ENCODE results near the gene DDHD1.
A peak's percentile ranks its signal among the peaks of the same experiment; 100 is the strongest.
"Not testable (repeated sequence)": the region's sequence is repeated elsewhere in the genome, so short reads cannot be mapped to it uniquely, and the experiment has no call there.

DDHD1 gene

DNA sequence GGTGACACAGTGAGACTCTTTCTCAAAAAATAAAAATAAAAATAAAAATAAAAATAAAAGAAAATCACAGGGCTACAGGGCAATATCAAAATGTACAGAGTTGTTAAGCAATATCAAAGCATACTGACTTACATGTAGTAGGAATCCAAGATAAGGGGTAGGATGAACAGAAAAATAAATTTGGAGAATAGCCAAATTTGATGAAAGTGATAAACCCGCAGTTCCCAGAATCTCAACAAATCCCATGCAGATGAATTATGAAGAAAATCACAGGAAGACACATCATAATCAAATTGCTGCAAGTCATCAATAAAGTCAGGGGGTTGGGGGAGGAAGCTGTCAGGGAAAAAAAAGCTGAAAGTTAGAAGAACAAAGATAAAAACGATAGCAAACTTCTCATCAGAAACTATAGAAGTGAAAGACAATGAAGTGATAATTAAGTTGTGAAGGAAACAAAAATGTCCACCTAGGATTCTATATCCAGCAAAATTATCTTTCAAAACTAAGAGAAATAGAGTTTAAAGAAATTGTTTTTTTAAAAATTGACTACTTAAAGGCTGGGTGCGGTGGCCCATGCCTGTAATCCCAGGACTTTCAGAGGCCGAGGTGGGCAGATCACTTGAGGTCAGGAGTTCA lies 15.4 kb downstream of the DDHD1 start:
- Mint-ChIP-seq H3K9me3 (peaks cover 23% of the 10 kb centered on the region), H3K27me3 (no peaks in the 10 kb centered on the region), H3K4me1 (peaks cover 3% of the 10 kb centered on the region), H3K27ac (no peak overlapping the region), H3K4me3 (no peak overlapping the region), H3K36me3 (peaks cover 60% of the 10 kb centered on the region)
- ATAC-seq, result no peak

DNA sequence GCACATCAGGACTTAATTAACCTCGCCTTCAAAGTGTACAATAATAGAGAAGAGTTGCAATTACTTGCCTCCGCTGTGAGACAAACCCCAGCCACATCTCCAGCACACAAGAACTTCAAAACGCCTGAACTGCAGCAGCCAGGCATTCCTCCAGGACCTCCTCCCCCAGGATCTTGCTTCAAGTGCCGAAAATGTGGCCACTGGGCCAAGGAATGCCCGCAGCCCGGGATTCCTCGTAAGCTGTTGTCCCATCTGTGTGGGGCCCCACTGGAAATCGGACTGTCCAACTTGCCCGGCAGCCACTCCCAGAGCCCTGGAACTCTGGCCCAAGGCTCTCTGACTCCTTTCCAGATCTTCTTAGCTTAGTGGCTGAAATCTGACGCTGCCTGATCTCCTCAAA lies 22.6 kb downstream of the DDHD1 start:
- not testable (repeated sequence) for H3K9me3 Mint-ChIP-seq, H3K27ac Mint-ChIP-seq, H3K27me3 Mint-ChIP-seq, ATAC-seq, H3K4me3 Mint-ChIP-seq, H3K36me3 Mint-ChIP-seq
- peaks cover 20% of the 10 kb centered on the region for H3K4me1 Mint-ChIP-seq

DNA sequence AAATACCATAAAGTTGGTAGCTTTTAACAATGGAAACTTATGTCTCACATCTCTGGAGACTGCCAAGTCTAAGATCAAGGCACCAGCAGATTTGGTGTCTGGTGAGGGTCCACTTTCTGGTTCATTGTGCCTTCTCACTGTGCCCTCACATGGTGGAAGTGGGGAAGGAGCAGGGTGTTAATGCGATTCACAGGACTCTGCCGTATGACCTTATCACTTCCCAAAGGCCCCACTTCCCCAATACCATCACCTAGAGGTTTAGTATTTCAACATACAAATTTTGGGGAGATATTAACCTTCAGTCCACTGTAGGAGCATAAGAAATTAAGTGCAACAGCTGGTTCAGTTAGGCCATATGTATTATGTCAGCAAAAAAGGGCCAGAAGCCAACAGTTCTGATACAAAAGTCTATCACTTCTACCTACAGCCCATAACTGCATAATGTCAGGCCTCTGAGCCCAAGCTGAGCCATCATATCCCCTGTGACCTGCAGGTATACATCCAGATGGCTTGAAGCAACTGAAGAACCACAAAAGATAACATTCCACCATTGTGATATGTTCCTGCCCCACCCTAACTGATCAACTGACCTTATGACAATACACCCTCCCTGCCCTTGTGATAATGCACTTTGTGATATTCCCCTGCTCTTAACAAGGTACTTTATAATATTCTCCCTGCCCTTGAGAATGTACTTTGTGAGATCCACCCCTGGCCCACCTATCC lies 24.7 kb downstream of the DDHD1 start:
- no peak for ATAC-seq
- Mint-ChIP-seq H3K4me1 (peaks cover 21% of the 10 kb centered on the region), H3K36me3 (peaks cover 8% of the 10 kb centered on the region), H3K27me3 (no peaks in the 10 kb centered on the region), H3K4me3 (no peak overlapping the region), H3K27ac (no peak overlapping the region), H3K9me3 (peaks cover 3% of the 10 kb centered on the region)

GRCh38 chr14:53127832-53128231 lies 25.3 kb downstream of the DDHD1 start:
- Mint-ChIP-seq H3K4me3 (no peak overlapping the region), H3K27me3 (no peaks in the 10 kb centered on the region), H3K36me3 (peaks cover 10% of the 10 kb centered on the region), H3K4me1 (peaks cover 24% of the 10 kb centered on the region), H3K27ac (no peak overlapping the region), H3K9me3 (peaks cover 3% of the 10 kb centered on the region)
- peak; percentile 56 for ATAC-seq

GRCh38 chr14:53127151-53127550 lies 26.0 kb downstream of the DDHD1 start:
- peaks cover 15% of the 10 kb centered on the region for H3K36me3 Mint-ChIP-seq
- no peak for ATAC-seq
- no peak overlapping the region for H3K27ac Mint-ChIP-seq
- H3K4me1 Mint-ChIP-seq, result peaks cover 30% of the 10 kb centered on the region
- H3K4me3 Mint-ChIP-seq, result peak overlapping the region; percentile 64
- peaks cover 3% of the 10 kb centered on the region for H3K9me3 Mint-ChIP-seq
- H3K27me3 Mint-ChIP-seq, result no peaks in the 10 kb centered on the region

GRCh38 chr14:53126731-53127130 lies 26.4 kb downstream of the DDHD1 start:
- Mint-ChIP-seq H3K4me3 (peak overlapping the region; percentile 64), H3K9me3 (peaks cover 3% of the 10 kb centered on the region), H3K27ac (no peak overlapping the region), H3K4me1 (peaks cover 32% of the 10 kb centered on the region), H3K36me3 (peaks cover 19% of the 10 kb centered on the region), H3K27me3 (no peaks in the 10 kb centered on the region)
- no peak for ATAC-seq

DNA sequence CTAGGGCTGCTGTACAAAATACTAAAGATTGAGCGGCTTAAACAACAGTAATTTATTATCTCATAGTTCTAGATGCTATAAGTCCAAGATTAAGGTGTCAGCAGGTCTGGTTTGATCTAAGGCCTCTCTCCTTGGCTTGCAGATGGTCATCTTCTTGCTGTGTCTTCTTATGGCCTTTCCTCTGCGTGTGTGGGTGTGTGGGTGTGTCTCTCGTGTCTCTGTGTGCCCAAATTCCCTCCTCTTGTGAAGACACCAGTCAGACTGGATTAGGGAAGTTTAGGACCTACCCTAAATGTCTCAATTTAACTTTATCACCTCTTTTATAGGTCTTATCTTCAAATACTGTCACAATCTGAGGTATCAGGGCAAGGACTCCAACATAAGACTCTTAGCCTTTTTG lies 28.3 kb downstream of the DDHD1 start:
- peaks cover 6% of the 10 kb centered on the region for H3K9me3 Mint-ChIP-seq
- no peak for ATAC-seq
- no peaks in the 10 kb centered on the region for H3K27me3 Mint-ChIP-seq
- H3K4me1 Mint-ChIP-seq, result peaks cover 41% of the 10 kb centered on the region
- H3K4me3 Mint-ChIP-seq, result no peak overlapping the region
- no peak overlapping the region for H3K27ac Mint-ChIP-seq
- H3K36me3 Mint-ChIP-seq, result peaks cover 36% of the 10 kb centered on the region

GRCh38 chr14:53121419-53121818 lies 31.7 kb downstream of the DDHD1 start:
- peaks cover 55% of the 10 kb centered on the region for H3K4me1 Mint-ChIP-seq
- H3K36me3 Mint-ChIP-seq, result peaks cover 57% of the 10 kb centered on the region
- H3K4me3 Mint-ChIP-seq, H3K9me3 Mint-ChIP-seq, H3K27me3 Mint-ChIP-seq, H3K27ac Mint-ChIP-seq, ATAC-seq: not testable (repeated sequence)

- peaks cover 66% of the 10 kb centered on the region for H3K36me3 Mint-ChIP-seq
- H3K4me1 Mint-ChIP-seq, result peaks cover 69% of the 10 kb centered on the region
- H3K27ac Mint-ChIP-seq, ATAC-seq, H3K27me3 Mint-ChIP-seq, H3K4me3 Mint-ChIP-seq: not testable (repeated sequence)
- H3K9me3 Mint-ChIP-seq, result peaks cover 16% of the 10 kb centered on the region
Observed at GRCh38 chr14:53117479-53117878, 35.6 kb downstream of the DDHD1 start.

GRCh38 chr14:53113989-53114388 lies 39.1 kb downstream of the DDHD1 start:
- Mint-ChIP-seq H3K4me3 (no peak overlapping the region), H3K27ac (no peak overlapping the region)

GRCh38 chr14:53110096-53110495 lies 43.0 kb downstream of the DDHD1 start:
- H3K4me1 Mint-ChIP-seq, result peaks cover 9% of the 10 kb centered on the region
- no peak overlapping the region for H3K27ac Mint-ChIP-seq
- H3K27me3 Mint-ChIP-seq, result no peaks in the 10 kb centered on the region
- peaks cover 5% of the 10 kb centered on the region for H3K36me3 Mint-ChIP-seq
- no peaks in the 10 kb centered on the region for H3K9me3 Mint-ChIP-seq
- ATAC-seq, result no peak
- H3K4me3 Mint-ChIP-seq, result no peak overlapping the region

More at GRCh38 chr14:53113989-53114388, 39.1 kb downstream of the DDHD1 start:
- Mint-ChIP-seq H3K4me1 (peaks cover 47% of the 10 kb centered on the region), H3K27me3 (no peaks in the 10 kb centered on the region), H3K36me3 (peaks cover 35% of the 10 kb centered on the region), H3K9me3 (peaks cover 13% of the 10 kb centered on the region)
- ATAC-seq, result no peak

GRCh38 chr14:53109105-53110041 lies 43.8 kb downstream of the DDHD1 start:
- H3K27me3 Mint-ChIP-seq, result no peaks in the 10 kb centered on the region
- no peaks in the 10 kb centered on the region for H3K9me3 Mint-ChIP-seq
- H3K4me3 Mint-ChIP-seq, result no peak overlapping the region
- H3K27ac Mint-ChIP-seq, result no peak overlapping the region
- no peaks in the 10 kb centered on the region for H3K36me3 Mint-ChIP-seq
- peaks cover 2% of the 10 kb centered on the region for H3K4me1 Mint-ChIP-seq
- peak; percentile 94 for ATAC-seq

DNA sequence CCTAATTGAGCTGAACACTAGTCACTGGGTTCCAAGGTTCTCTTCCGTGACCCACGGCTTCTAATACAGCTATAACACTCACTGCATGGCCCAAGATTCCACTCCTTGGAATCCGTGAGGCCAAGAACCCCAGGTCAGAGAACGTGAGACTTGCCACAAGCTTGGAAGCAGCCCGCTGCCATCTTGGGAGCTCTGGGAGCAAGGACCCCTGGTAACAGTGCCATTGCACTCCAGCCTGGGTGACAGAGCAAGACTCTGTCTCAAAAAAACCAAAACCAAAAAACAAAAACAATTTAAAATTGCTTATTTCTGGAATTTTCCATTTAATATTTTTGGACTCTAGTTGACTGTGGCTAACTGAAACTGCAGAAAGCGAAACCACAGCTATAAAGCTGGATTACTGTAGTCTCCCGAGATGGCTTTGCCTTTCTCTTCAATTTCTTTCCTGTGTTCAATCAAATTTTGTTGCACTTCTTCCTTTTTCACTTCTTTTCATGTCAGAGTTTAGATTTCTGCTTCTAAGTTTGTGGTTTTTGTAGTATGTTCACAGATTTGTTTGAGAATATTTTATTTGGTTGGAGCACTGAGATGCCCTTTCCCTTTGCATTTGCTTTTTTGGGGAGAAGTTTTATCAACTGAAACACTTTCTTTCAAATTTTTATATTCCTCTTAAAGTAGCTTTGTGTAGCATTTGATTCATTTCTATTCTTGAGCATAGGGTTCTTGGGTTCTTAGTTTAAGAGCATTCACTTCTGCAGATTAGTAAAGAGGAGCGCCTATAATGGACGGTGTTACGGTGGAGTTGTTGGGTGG lies 44.6 kb downstream of the DDHD1 start:
- ATAC-seq, result peak; percentile 34

GRCh38 chr14:53106768-53107167 lies 46.4 kb downstream of the DDHD1 start:
- Mint-ChIP-seq H3K4me1 (no peaks in the 10 kb centered on the region), H3K4me3 (no peak overlapping the region), H3K27ac (no peak overlapping the region)

More for the DNA sequence above, 44.6 kb downstream of the DDHD1 start:
- H3K27ac Mint-ChIP-seq, result no peak overlapping the region
- H3K36me3 Mint-ChIP-seq, result peaks cover 4% of the 10 kb centered on the region
- H3K4me3 Mint-ChIP-seq, result no peak overlapping the region
- H3K9me3 Mint-ChIP-seq, result no peaks in the 10 kb centered on the region
- no peaks in the 10 kb centered on the region for H3K27me3 Mint-ChIP-seq
- H3K4me1 Mint-ChIP-seq, result no peaks in the 10 kb centered on the region

More at GRCh38 chr14:53106768-53107167, 46.4 kb downstream of the DDHD1 start:
- ATAC-seq, result no peak
- no peaks in the 10 kb centered on the region for H3K27me3 Mint-ChIP-seq
- H3K9me3 Mint-ChIP-seq, result no peaks in the 10 kb centered on the region
- H3K36me3 Mint-ChIP-seq, result peaks cover 17% of the 10 kb centered on the region
